Inferior parietal cortex (tissue), 1 donor: ENCODE results near the gene CPD.
"Not testable (repeated sequence)": the region's sequence is repeated elsewhere in the genome, so short reads cannot be mapped to it uniquely, and the experiment has no call there.

Experiments used
- DNase-seq: peaks from one replicate; pipeline ENCODE4 v3.0.0-alpha.2; 2016; ENCODE audit errors: extremely low spot score

CPD gene

GRCh38 chr17:30388321-30389179 lies 9.8 kb downstream of the CPD start:
- no peak for DNase-seq

- DNase-seq, result no peak
These were observed 11.1 kb downstream of the CPD start for GRCh38 chr17:30389756-30390300.

- DNase-seq, result no peak
These were observed 12.8 kb downstream of the CPD start for GRCh38 chr17:30391534-30391933.

- no peak for DNase-seq
These were observed 14.8 kb downstream of the CPD start for GRCh38 chr17:30393491-30393890.

- DNase-seq, result no peak
These were observed 15.5 kb downstream of the CPD start for GRCh38 chr17:30393911-30394867.

GRCh38 chr17:30395398-30396022 lies 16.8 kb downstream of the CPD start:
- no peak for DNase-seq

GRCh38 chr17:30396129-30396528 lies 17.4 kb downstream of the CPD start:
- no peak for DNase-seq

GRCh38 chr17:30396612-30397011 lies 17.9 kb downstream of the CPD start:
- DNase-seq, result no peak

GRCh38 chr17:30398328-30399041 lies 19.8 kb downstream of the CPD start:
- DNase-seq, result no peak

- DNase-seq, result no peak
These were observed 22.4 kb downstream of the CPD start for GRCh38 chr17:30401097-30401496.

- no peak for DNase-seq
These were observed 26.4 kb downstream of the CPD start for GRCh38 chr17:30405161-30405560.

GRCh38 chr17:30410627-30411026 lies 31.9 kb downstream of the CPD start:
- not testable (repeated sequence) for DNase-seq

GRCh38 chr17:30412008-30412496 lies 33.3 kb downstream of the CPD start:
- not testable (repeated sequence) for DNase-seq

GRCh38 chr17:30413109-30413508 lies 34.4 kb downstream of the CPD start:
- DNase-seq, result no peak

GRCh38 chr17:30414486-30414885 lies 35.8 kb downstream of the CPD start:
- DNase-seq, result no peak

- DNase-seq, result no peak
These were observed 36.8 kb downstream of the CPD start for GRCh38 chr17:30415491-30415890.

- DNase-seq, result not testable (repeated sequence)
These were observed 39.3 kb downstream of the CPD start for GRCh38 chr17:30418070-30418469.

- no peak for DNase-seq
These were observed 42.9 kb downstream of the CPD start for GRCh38 chr17:30421592-30421991.

- DNase-seq, result no peak
These were observed 43.4 kb downstream of the CPD start for GRCh38 chr17:30422171-30422570.

- no peak for DNase-seq
These were observed 45.7 kb downstream of the CPD start for GRCh38 chr17:30424471-30424870.

GRCh38 chr17:30426292-30426691 lies 47.6 kb downstream of the CPD start:
- DNase-seq, result no peak
